Ishikawa (cell line): ENCODE data around the gene UBTD2.

Source experiments
- CEBPB ChIP-seq: IDR thresholded peaks from 2 replicates; pipeline ENCODE4 v1.6.1; 2012
- CREB1 ChIP-seq: IDR thresholded peaks from 2 replicates; pipeline ENCODE4 v1.6.1; 2012; ENCODE audit warnings: low read depth
- EGR1 ChIP-seq: IDR thresholded peaks from 2 replicates; pipeline ENCODE4 v1.6.1; 2012
- EP300 ChIP-seq: IDR thresholded peaks from 2 replicates; pipeline ENCODE4 v1.6.1; 2012; ENCODE audit warnings: borderline replicate concordance
- FOXM1 ChIP-seq: IDR thresholded peaks from 2 replicates; pipeline ENCODE4 v1.6.1; 2012; ENCODE audit warnings: low read depth, borderline replicate concordance
- MAX ChIP-seq: IDR thresholded peaks from 2 replicates; pipeline ENCODE4 v1.6.1; 2012
- NFIC ChIP-seq: IDR thresholded peaks from 2 replicates; pipeline ENCODE4 v1.6.1; 2012
- RAD21 ChIP-seq: IDR thresholded peaks from 2 replicates; pipeline ENCODE4 v1.6.1; 2012; ENCODE audit warnings: low read depth
- REST ChIP-seq: IDR thresholded peaks from 2 replicates; pipeline ENCODE4 v1.6.1; 2012; ENCODE audit warnings: low read depth, mild to moderate bottlenecking
- TAF1 ChIP-seq: IDR thresholded peaks from 2 replicates; pipeline ENCODE4 v1.6.1; 2012; ENCODE audit warnings: low read depth, mild to moderate bottlenecking
- TCF12 ChIP-seq: IDR thresholded peaks from 2 replicates; pipeline ENCODE4 v1.6.1; 2012; ENCODE audit warnings: low read depth
- TEAD4 ChIP-seq: IDR thresholded peaks from 2 replicates; pipeline ENCODE4 v1.6.1; 2012
- USF1 ChIP-seq: IDR thresholded peaks from 2 replicates; pipeline ENCODE4 v1.6.1; 2012
- YY1 ChIP-seq: IDR thresholded peaks from 2 replicates; pipeline ENCODE4 v1.6.1; 2012; ENCODE audit warnings: low read depth
- ZBTB7A ChIP-seq: IDR thresholded peaks from 2 replicates; pipeline ENCODE4 v1.6.1; 2012; ENCODE audit warnings: low read depth

UBTD2 gene

GRCh38 chr5:172303162-172303561, 19.6 kb upstream of the UBTD2 start:
- no peak for TF ChIP-seq RAD21
- TF ChIP-seq TEAD4, result no peak
- TF ChIP-seq FOXM1, result no peak
- TF ChIP-seq YY1, result no peak
- TF ChIP-seq ZBTB7A, result no peak
- TF ChIP-seq CEBPB, result no peak
- no peak for TF ChIP-seq MAX
- no peak for TF ChIP-seq USF1
- no peak for TF ChIP-seq TAF1
- no peak for TF ChIP-seq TCF12
- TF ChIP-seq EP300, result no peak
- TF ChIP-seq CREB1, result no peak
- no peak for TF ChIP-seq REST
- no peak for TF ChIP-seq EGR1

GRCh38 chr5:172302047-172302710, 18.6 kb upstream of the UBTD2 start:
- no peak for TF ChIP-seq USF1
- TF ChIP-seq TAF1, result no peak
- TF ChIP-seq CREB1, result no peak
- TF ChIP-seq MAX, result no peak

GRCh38 chr5:172299916-172300439, 16.4 kb upstream of the UBTD2 start:
- no peak for TF ChIP-seq MAX
- TF ChIP-seq CEBPB, result no peak
- no peak for TF ChIP-seq USF1
- TF ChIP-seq FOXM1, result no peak
- no peak for TF ChIP-seq RAD21
- no peak for TF ChIP-seq NFIC
- TF ChIP-seq EP300, result no peak
- no peak for TF ChIP-seq YY1
- no peak for TF ChIP-seq CREB1
- TF ChIP-seq TAF1, result no peak
- no peak for TF ChIP-seq TEAD4
- no peak for TF ChIP-seq REST
- no peak for TF ChIP-seq ZBTB7A
- no peak for TF ChIP-seq TCF12
- no peak for TF ChIP-seq EGR1

GRCh38 chr5:172294831-172295230, 11.3 kb upstream of the UBTD2 start:
- TF ChIP-seq ZBTB7A (no peak), YY1 (no peak), USF1 (no peak), FOXM1 (no peak), NFIC (no peak), TEAD4 (no peak), REST (no peak), CREB1 (no peak)
